Endothelial cell of umbilical vein (primary cell): Measurements from ENCODE around the gene GNMT. TPM values are rescaled to one million over a fixed set of nuclear protein-coding genes. Genes with fewer than 3 reads are reported as not detected.

ENCODE experiments used
- BruUV-seq: library from RNA; stranded (reverse); fragments of 400-500 nt; replicated peaks from 2 replicates; lab custom pipeline; 2021; lab: Mats Ljungman, UMichigan
- CTCF ChIA-PET: fragments of 300-600, 350-600 bp; sonication (Branson Sonifier 250); formaldehyde crosslinking; loops from one replicate; lab custom pipeline; 2021; ENCODE audit warnings: antibody characterized with exemption, inconsistent platforms; lab: Charles Lee
- POLR2A ChIA-PET: fragments of 300-600, 350-600 bp; sonication (Branson Sonifier 250); formaldehyde crosslinking; loops from one replicate; lab custom pipeline; 2021; ENCODE audit warnings: antibody characterized with exemption, inconsistent platforms; lab: Charles Lee
- DNase-seq: peaks from one replicate; pipeline ENCODE4 v3.0.0-alpha.2; 2011; ENCODE audit warnings: low read depth, low spot score
- FAIRE-seq: peaks from 2 replicates; lab custom pipeline; 2011; peaks lifted over from hg19 to GRCh38; lab: Jason Lieb, UNC
- H2AFZ ChIP-seq: 2 replicates; pipeline ENCODE4 v1.6.0; 2012; ENCODE audit warnings: low read depth, low read length, control low read depth, inconsistent platforms
- H3K27ac ChIP-seq: 2 replicates; pipeline ENCODE4 v1.5.1; 2011; ENCODE audit warnings: low read depth, mild to moderate bottlenecking, control low read depth, low read length, moderate library complexity; ENCODE audit not compliant: insufficient read depth
- H3K27me3 ChIP-seq, 2 experiments: 2 replicates each; pipeline versions ENCODE4 v1.6.0 to v1.6.1; 2011; ENCODE audit warnings: low read length in 2 of 2, mixed read lengths in 1 of 2; ENCODE audit not compliant: control insufficient read depth in 2 of 2, insufficient read depth in 2 of 2
- H3K36me3 ChIP-seq, 2 experiments: 2 replicates in 1 of 2; 3 replicates in 1 of 2; pipeline ENCODE4 v1.5.1; 2011; ENCODE audit warnings: low read length in 2 of 2, mild to moderate bottlenecking in 1 of 2, moderate library complexity in 1 of 2; ENCODE audit not compliant: control insufficient read depth in 2 of 2, insufficient read depth in 2 of 2; ENCODE audit errors: extremely low read depth in 1 of 2
- H3K4me1 ChIP-seq: 3 replicates; pipeline ENCODE4 v1.5.1; 2011; ENCODE audit warnings: mild to moderate bottlenecking, low read length; ENCODE audit not compliant: control insufficient read depth, insufficient read depth; ENCODE audit errors: extremely low read depth
- H3K4me2 ChIP-seq: 2 replicates; pipeline ENCODE4 v1.6.1; 2011; ENCODE audit warnings: low read length, control low read depth, mixed read lengths; ENCODE audit not compliant: insufficient read depth
- H3K4me3 ChIP-seq, 3 experiments: fragments of 200-600 bp in 1 of 3; sonication (generic), shearing (Covaris generic) in 1 of 3; replicated peaks in 1 of 3; 2 replicates each; pipeline ENCODE4 v1.5.1; 2011 to 2016; ENCODE audit warnings: control low read depth in 3 of 3, low read length in 3 of 3, mild to moderate bottlenecking in 2 of 3, inconsistent platforms in 1 of 3, low read depth in 1 of 3, moderate library complexity in 1 of 3; ENCODE audit not compliant: insufficient read depth in 1 of 3
- H3K79me2 ChIP-seq: 2 replicates; pipeline ENCODE4 v1.6.0; 2012; ENCODE audit warnings: low read length, inconsistent platforms; ENCODE audit not compliant: control insufficient read depth, insufficient read depth
- H3K9ac ChIP-seq: replicated peaks from 2 replicates; pipeline ENCODE3; 2011; ENCODE audit warnings: low read length, control low read depth; ENCODE audit not compliant: insufficient read depth; ENCODE audit errors: extremely low read depth
- H3K9me1 ChIP-seq: replicated peaks from 3 replicates; pipeline ENCODE4 v1.6.0; 2011; ENCODE audit warnings: mild to moderate bottlenecking, low read length; ENCODE audit not compliant: control insufficient read depth, insufficient read depth; ENCODE audit errors: extremely low read depth
- H3K9me3 ChIP-seq: replicated peaks from 2 replicates; pipeline ENCODE4 v1.5.1; 2012; ENCODE audit warnings: low read length, inconsistent platforms; ENCODE audit not compliant: control insufficient read depth, insufficient read depth
- H4K20me1 ChIP-seq: replicated peaks from 2 replicates; pipeline ENCODE3; 2011; ENCODE audit warnings: mild to moderate bottlenecking, low read length; ENCODE audit not compliant: control insufficient read depth, insufficient read depth; ENCODE audit errors: extremely low read depth
- FOS ChIP-seq: IDR thresholded peaks from 2 replicates; pipeline ENCODE4 v1.6.1; 2011; ENCODE audit warnings: mild to moderate bottlenecking, low read length, moderate library complexity, borderline replicate concordance; ENCODE audit not compliant: insufficient read depth
- JUN ChIP-seq: IDR thresholded peaks from 2 replicates; pipeline ENCODE4 v1.6.1; 2011; ENCODE audit warnings: borderline replicate concordance, low read depth; ENCODE audit not compliant: insufficient read length, insufficient read depth
- MYC ChIP-seq: IDR thresholded peaks from one replicate; pipeline ENCODE4 v1.6.1; 2011; ENCODE audit warnings: mild to moderate bottlenecking, low read depth, low read length
- POLR2A ChIP-seq: IDR thresholded peaks from 2 replicates; pipeline ENCODE4 v1.6.1; 2012; ENCODE audit warnings: low read depth, mild to moderate bottlenecking, control low read depth, low read length
- dilution Hi-C: fragments of 300-500 bp; cut with MboI; formaldehyde crosslinking; loops from one replicate; pipeline ENCODE4 v1.15.0; 2019; ENCODE audit warnings: low sequenced_read_pairs; ENCODE audit not compliant: extremely low pct_ligation_motif_present
- intact Hi-C: fragments of 100-400 bp; cut with micrococcal nuclease; formaldehyde crosslinking; loops from one replicate; pipeline ENCODE4 v1.10.0; 2022
- polyA plus RNA-seq, 4 experiments: library from polyadenylated mRNA; depleted of rRNA in 3 of 4; stranded (reverse) in 3 of 4; unstranded in 1 of 4; fragments of >200 nt; gene quantifications; 2 replicates each; pipeline versions ENCODE4 v1.2.1 to v1.2.3, GENCODE V29; 2011 to 2012; ENCODE audit warnings: missing spikeins in 1 of 4
- total RNA-seq: library from RNA; stranded (reverse); gene quantifications from 2 replicates; pipeline ENCODE4 v1.2.3, GENCODE V29; 2021
- TF ChIP-seq, protein P1 (sequence below): IDR thresholded peaks from 2 replicates; pipeline ENCODE4 v1.6.1; 2011; ENCODE audit not compliant: insufficient read depth, insufficient read length

The GNMT gene
- total and polyA plus RNA-seq, 2 donors (not counting 3 experiments of a cell fraction or from before 2014, with no cell fraction given): 0.41 to 1.2 TPM

DNA sequence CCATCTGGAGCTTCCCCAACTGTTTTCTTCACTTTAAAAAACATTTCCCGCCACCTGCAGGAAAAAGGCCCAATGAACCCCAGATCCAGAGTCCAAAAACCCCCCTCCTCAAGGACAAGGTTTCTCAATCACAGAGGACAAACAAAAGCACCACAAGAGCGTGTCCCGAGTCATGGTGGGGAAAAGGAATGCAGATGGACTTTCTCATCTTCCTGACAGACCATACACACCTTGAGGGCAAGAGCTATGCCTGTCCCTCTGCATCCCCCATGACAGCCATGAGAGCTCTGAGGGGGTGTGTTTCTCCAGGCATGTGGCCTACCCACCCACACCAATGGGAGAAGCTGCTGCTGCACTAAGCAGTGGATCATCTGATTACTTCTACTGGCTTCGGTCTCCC lies 9.4 kb downstream of the GNMT start:
- BruUV-seq: no TSS peak
- Histone ChIP-seq H3K4me2 (no peak overlapping the region), H3K79me2 (no peaks in the 10 kb centered on the region), H3K4me1 (peaks cover 5% of the 10 kb centered on the region), H3K9ac (no peak overlapping the region), H3K9me1 (no peaks in the 10 kb centered on the region), H3K9me3 (no peaks in the 10 kb centered on the region), H2AFZ (no peak overlapping the region), H3K27ac (no peak overlapping the region), H4K20me1 (no peaks in the 10 kb centered on the region), H3K27me3 (no peaks in the 10 kb centered on the region), H3K36me3 (peaks cover 0 to 12% of the 10 kb centered on the region in 2 experiments), H3K4me3 (no peak overlapping the region)
- dilution Hi-C loops: no loop called here
- TF ChIP-seq FOS: no peak
- DNase-seq (no peak), FAIRE-seq (no peak)
- ChIA-PET POLR2A (no interaction called here), CTCF (no interaction called here)
- intact Hi-C loops: no loop called here

GRCh38 chr6:42970871-42971612 lies 10.5 kb downstream of the GNMT start:
- dilution Hi-C loops: no loop called here
- H3K9me3 ChIP-seq: no peaks in the 10 kb centered on the region
- BruUV-seq: no TSS peak
- no peaks in the 10 kb centered on the region for H3K79me2 ChIP-seq
- FAIRE-seq (peak; percentile 68), DNase-seq (peak; percentile 29)
- POLR2A ChIA-PET: no interaction called here
- H4K20me1 ChIP-seq: no peaks in the 10 kb centered on the region
- TF ChIP-seq FOS (peak; percentile 80), POLR2A (no peak), JUN (peak; percentile 74), MYC (no peak)
- TF ChIP-seq, protein P1, sequence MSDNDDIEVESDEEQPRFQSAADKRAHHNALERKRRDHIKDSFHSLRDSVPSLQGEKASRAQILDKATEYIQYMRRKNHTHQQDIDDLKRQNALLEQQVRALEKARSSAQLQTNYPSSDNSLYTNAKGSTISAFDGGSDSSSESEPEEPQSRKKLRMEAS: no peak
- peaks cover 0 to 11% of the 10 kb centered on the region in 2 experiments for H3K36me3 ChIP-seq
- intact Hi-C loops: no loop called here
- H3K9me1 ChIP-seq: no peaks in the 10 kb centered on the region
- H3K27ac ChIP-seq: no peak overlapping the region
- no peak overlapping the region for H3K9ac ChIP-seq
- H3K4me1 ChIP-seq: peaks cover 5% of the 10 kb centered on the region
- no peak overlapping the region for H3K4me2 ChIP-seq
- CTCF ChIA-PET: interaction anchor here (1.1 kb wide), 2 partner anchors 35 to 173 kb away, joined by 3 to 4 read pairs; no protein-coding TSS in a partner anchor
- H2AFZ ChIP-seq: no peak overlapping the region
- H3K4me3 ChIP-seq: no peak overlapping the region
- H3K27me3 ChIP-seq: no peaks in the 10 kb centered on the region
